Right renal pelvis (tissue), 4 donors: ENCODE data around the gene LYZL6. TPM values are rescaled to one million over a fixed set of nuclear protein-coding genes. Genes with fewer than 3 reads are reported as not detected.
"Not testable (repeated sequence)": the region's sequence is repeated elsewhere in the genome, so short reads cannot be mapped to it uniquely, and the experiment has no call there.

ENCODE experiments used
- DNase-seq, 4 donors: peaks; one replicate each; pipeline ENCODE4 v3.0.0-alpha.2; 2013; ENCODE audit warnings: low read depth in 4 of 4, low spot score in 3 of 4, missing footprints in 1 of 4
- polyA plus RNA-seq, 4 donors: library from polyadenylated mRNA; unstranded; fragments of 120-200 nt; gene quantifications; one replicate each; pipeline ENCODE4 v1.2.1, GENCODE V29; 2013; ENCODE audit not compliant: insufficient read length in 4 of 4

The LYZL6 gene
- polyA plus RNA-seq, 4 donors: not detected

DNA sequence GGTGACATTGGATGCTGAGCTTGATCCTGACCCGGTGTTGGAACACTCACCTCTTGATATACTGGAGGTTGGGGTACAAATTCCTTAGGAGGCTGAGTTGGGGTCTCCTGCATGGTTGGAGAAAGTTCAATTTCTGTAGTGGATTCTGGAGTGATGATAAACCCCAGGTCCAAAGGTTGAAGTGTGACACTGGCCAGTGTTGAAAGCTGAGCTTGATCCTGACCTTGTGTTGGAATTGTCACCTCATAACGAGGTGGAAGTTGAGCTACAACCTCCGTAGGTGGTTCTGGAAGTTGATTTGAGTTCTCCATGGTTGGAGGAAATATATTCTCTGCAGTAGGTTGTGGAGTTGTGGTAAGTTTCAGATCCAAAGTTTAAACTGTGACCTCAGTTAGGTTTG lies 34.1 kb downstream of the LYZL6 start:
- DNase-seq: no peak

GRCh38 chr17:35907691-35908090 lies 35.8 kb downstream of the LYZL6 start:
- no peak for DNase-seq

DNA sequence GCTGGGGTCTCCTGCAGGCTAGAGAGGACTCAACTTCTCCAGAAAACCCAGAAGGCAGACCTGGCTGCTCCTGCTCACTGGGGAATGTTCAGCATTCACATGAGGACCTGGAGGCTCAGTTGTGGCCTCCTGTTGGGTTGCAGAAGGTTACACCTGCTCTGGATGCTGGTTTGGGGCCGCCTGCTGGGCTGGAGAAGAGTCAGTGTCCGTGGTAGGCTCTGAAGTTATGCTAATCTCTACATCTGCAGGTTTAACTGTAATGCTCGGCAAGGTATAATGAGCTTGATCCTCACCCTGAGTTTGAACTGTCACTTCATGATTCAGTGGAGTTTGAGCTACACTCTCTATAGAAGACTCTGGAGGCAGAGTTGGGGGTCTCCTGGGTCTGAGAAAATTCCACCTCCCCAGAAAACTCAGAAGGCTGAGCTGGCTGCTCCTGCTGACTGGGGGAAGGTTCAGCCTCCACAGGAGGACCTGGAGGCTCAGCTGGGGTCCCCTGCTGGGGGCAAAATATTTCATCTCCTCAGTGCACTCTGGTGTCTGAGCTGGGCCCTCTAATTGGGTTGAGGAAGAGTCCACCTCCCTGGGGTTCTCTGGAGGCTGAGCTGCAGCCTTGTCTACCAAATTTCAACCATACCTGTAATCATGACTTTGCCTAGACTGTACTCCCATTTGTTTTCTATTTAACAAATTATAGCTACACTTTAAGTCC lies 36.4 kb downstream of the LYZL6 start:
- no peak for DNase-seq

- DNase-seq: no peak
Observed at GRCh38 chr17:35906191-35906925, 37.2 kb downstream of the LYZL6 start.

- DNase-seq: no peak
Observed at GRCh38 chr17:35903451-35903850, 40.1 kb downstream of the LYZL6 start.

GRCh38 chr17:35901631-35902175 lies 41.8 kb downstream of the LYZL6 start:
- no peak for DNase-seq

- peak in 3 of 4 donors; percentile 34 to 61 (median 35) for DNase-seq
Observed at GRCh38 chr17:35900708-35901480, 42.6 kb downstream of the LYZL6 start.

DNA sequence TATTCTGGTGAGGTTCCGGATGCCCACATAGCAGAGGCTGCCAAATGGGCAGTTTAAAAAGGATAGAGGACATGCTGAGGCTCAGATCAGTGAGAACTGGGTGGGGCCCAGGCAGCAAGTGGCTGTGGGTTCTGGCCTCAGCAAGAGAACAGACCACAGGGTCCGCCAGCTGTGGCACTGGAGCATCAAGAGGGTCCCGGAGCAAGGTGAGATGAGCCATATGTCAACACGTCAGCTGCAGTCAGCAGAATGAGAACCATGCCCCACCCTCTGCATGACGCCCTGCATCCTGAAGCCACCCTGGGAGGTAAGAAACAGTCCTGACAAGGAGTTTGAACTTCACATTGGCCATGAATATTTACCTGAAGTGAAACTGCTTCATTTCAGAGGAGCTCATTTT lies 43.2 kb downstream of the LYZL6 start:
- no peak for DNase-seq

- no peak for DNase-seq
Observed at GRCh38 chr17:35898283-35899070, 45.0 kb downstream of the LYZL6 start.

- not testable (repeated sequence) for DNase-seq
Observed at GRCh38 chr17:35897772-35898171, 45.7 kb downstream of the LYZL6 start.

- no peak for DNase-seq
Observed at GRCh38 chr17:35895636-35896587, 47.6 kb downstream of the LYZL6 start.

- no peak for DNase-seq
Observed at GRCh38 chr17:35894206-35894605, 49.3 kb downstream of the LYZL6 start.

- DNase-seq: no peak
Observed at GRCh38 chr17:35893751-35894150, 49.8 kb downstream of the LYZL6 start.

- no peak for DNase-seq
Observed at GRCh38 chr17:35892091-35893035, 51.1 kb downstream of the LYZL6 start.

GRCh38 chr17:35891269-35891668 lies 52.2 kb downstream of the LYZL6 start:
- DNase-seq: no peak

DNA sequence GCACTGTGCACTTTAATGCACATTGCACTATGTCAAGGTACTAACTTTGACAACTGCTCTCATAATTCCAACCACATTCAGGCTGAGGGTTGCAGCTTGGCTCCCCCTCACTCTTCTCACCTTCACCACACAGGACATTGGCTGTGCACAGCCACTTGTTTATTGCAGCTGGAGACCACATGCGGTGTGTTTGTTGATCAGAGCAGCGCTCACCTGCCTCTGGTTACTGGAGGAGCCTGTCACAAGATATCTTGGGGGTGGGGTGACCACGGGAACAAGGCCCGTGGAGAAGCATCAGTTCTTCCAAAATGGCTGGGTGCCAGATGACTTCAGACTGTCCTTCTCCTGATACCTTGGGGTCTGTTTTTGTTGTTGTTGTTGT lies 52.7 kb downstream of the LYZL6 start:
- no peak for DNase-seq

DNA sequence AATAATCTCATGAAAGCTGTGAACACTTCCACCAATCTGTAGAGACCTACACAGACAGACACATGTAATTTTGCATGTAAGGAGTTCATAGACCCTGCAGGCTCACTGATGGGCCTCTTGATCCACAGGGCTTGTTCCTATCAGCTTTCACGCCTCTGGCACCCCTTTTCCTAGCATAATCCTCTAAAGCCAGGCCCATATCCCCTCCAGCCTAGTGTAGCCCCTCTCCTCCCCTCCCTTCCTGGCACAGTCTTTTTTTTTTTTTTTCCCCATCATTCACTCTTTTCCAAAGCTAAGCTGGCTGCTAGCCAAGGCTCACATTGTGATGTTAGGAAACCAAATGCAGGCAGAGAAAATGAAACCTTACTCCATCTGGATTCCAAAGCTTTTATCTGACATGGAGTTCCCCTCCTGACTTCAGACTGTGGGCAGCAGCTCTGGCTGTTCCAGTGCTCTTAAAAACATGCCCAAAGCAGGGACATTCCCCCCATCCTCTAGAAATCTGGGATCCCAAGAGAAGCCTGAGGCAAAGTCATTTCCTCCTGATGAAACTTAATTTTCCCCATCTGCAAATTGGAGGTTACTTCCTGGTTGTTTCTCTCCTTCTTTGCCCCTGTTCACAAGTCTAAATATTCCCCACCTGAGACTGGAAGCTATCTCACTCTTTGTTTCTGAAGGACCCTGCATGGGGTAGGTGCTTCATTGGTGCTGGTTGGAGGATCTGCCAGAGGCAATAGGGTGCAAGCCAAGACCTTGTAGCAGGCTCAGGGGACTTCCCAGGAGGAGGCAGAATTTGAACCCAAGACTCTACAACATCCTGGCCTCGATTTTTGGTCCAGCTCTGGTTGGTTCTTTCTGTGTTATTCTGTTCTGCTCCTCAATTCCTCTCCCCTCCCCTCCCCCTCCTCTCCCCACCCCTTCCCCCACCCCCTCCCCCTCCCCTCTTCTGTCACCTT lies 53.4 kb downstream of the LYZL6 start:
- DNase-seq: peak; percentile 31 to 63 (median 54)
